DOHH2 (cell line): ENCODE measurements around the gene FLYWCH1.

Source experiments
- CTCF ChIP-seq: fragments of 200-600 bp; sonication (generic); IDR thresholded peaks from one replicate; pipeline ENCODE4 v1.5.1; 2014; ENCODE audit warnings: antibody characterized with exemption, mild to moderate bottlenecking, low read depth, low read length; ENCODE audit not compliant: poor library complexity, severe bottlenecking
- EZH2phosphoT487 ChIP-seq: fragments of 200-600 bp; sonication (generic); IDR thresholded peaks from 2 replicates; pipeline ENCODE4 v1.6.1; 2017; ENCODE audit warnings: borderline replicate concordance, mild to moderate bottlenecking, antibody characterized with exemption, low read length, moderate library complexity, mixed read lengths

- TF ChIP-seq CTCF (no peak), EZH2phosphoT487 (no peak)
These were observed 12.1 kb upstream of the FLYWCH1 start for GRCh38 chr16:2899564-2900072.
